GM12873 (cell line): Measurements from ENCODE around the gene KDM2B.

Experiments
- CTCF ChIP-seq: IDR thresholded peaks from 2 replicates; pipeline ENCODE4 v1.5.1; 2012; ENCODE audit warnings: low read depth, mild to moderate bottlenecking, moderate library complexity, low read length, control low read depth; ENCODE audit not compliant: insufficient read depth; ENCODE audit errors: missing control alignments

KDM2B gene

GRCh38 chr12:121579981-121580868 lies 598 bp downstream of the KDM2B start:
- no peak for TF ChIP-seq CTCF

GRCh38 chr12:121579190-121579791 lies 1.5 kb downstream of the KDM2B start:
- TF ChIP-seq CTCF, result no peak

- peak; percentile 24 for TF ChIP-seq CTCF
Measured at GRCh38 chr12:121578230-121579189, 2.3 kb downstream of the KDM2B start.

GRCh38 chr12:121577443-121578180 lies 3.2 kb downstream of the KDM2B start:
- no peak for TF ChIP-seq CTCF

GRCh38 chr12:121576851-121577391 lies 3.9 kb downstream of the KDM2B start:
- TF ChIP-seq CTCF, result no peak

GRCh38 chr12:121575952-121576625 lies 4.7 kb downstream of the KDM2B start:
- no peak for TF ChIP-seq CTCF
